ENCODE results near the gene EIF3I.

Gene EIF3I

DNA sequence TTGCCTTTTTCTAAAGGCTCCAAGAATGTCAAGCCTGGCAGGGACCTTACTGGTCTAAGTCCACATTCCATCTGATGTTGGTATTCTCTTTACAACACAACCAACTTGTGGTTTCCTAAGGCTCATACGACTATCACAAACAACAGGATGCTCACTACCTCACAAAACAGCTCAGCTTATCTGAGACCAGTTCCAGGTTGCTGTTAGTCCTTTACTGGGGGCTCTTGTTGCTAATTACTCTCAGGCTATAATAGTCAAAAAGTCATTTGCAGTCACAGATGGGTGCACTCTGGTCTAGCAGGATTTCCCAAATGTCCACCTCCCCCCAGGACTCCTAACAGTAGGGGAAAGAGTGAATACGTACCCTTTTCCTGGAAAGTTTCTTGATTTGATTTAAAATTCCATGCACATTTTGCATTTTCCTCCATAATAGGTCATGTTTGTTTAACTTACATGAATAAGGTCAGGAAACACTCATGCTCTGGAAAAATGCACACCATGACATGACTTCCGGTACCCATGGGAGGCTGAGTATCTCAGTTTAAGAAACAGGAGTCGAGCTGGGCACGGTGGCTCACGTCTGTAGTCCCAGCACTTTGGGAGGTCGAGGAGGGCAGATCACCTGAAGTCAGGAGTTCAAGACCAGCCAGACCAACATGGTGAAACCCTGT is 44.8 kb downstream of the EIF3I start:
- no peak overlapping the region for H3K4me3 ChIP-seq (ENCODE audit: low read depth, low read length)
- no peak for TF ChIP-seq CTCF (IDR thresholded peaks at IDR 0.05; ENCODE audit: low read depth, low read length, missing control alignments)
- DNase-seq (ENCODE audit: low read depth): no peak

DNA sequence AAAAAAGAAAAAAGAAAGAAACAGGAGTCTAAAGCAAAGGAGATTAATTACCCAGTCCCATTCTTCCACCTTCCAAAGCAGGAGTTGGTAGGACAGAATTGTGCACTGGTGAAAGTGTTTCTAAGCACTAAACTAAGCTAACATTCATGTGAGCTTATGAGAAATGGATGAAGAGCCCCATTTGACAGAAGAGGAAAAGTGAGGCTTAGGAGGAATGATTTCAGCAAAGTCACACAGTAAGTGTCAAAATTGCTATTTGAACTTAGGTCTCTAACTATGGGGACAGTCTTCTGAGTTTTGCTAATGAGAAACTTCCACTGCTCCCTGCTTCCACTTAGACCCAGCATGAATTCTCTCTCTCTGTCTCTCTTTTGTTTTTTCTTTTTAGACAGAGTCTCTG is 47.5 kb downstream of the EIF3I start:
- no peak for TF ChIP-seq CTCF (IDR thresholded peaks at IDR 0.05; ENCODE audit: low read depth, low read length, missing control alignments)
- no peak for DNase-seq (ENCODE audit: low read depth)
- H3K4me3 ChIP-seq (ENCODE audit: low read depth, low read length): no peak overlapping the region

DNA sequence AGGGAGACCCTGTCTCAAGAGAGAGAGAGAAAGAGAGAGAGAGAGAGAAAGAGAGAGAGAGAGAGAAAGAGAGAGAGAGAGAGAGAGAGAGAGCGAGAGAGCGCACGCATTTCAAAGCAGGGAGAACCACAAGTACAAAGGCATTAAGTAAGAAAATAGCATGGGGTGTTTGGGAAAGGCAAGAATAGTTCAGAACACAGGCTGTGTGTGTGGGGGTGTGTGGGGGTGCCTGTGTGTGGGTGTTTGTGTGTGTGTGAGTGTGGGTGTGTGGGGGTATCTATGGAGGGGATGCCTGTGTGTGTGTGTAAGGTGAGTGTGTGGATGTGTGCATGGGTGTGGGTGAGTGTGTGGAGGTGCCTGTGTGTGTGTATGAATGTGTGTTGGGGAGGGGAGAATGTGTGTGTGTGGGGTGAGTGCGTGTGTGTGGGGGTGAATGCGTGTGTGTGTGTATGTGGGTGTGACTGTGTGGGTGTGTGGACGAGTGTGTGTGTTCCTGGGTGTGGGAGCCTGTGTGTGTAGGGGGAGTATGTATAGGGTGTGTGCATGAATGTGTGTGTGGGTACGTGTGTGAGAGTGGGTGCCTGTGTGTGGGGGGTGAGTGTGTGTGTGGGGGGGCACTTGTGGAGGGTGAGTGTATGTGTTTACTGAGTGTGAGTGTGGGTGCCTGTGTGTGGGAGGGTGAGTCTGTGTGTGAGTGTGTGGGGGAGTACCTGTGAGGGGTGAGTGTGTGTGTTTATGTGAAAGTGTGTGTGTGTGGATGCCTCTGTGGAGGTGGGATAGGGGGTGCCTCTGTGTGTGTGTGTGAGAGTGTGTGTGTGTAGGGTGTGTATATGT is 50.6 kb downstream of the EIF3I start:
- no peak for DNase-seq (ENCODE audit: low read depth)
- no peak for TF ChIP-seq CTCF (IDR thresholded peaks at IDR 0.05; ENCODE audit: low read depth, low read length, missing control alignments)
- no peak overlapping the region for H3K4me3 ChIP-seq (ENCODE audit: low read depth, low read length)

DNA sequence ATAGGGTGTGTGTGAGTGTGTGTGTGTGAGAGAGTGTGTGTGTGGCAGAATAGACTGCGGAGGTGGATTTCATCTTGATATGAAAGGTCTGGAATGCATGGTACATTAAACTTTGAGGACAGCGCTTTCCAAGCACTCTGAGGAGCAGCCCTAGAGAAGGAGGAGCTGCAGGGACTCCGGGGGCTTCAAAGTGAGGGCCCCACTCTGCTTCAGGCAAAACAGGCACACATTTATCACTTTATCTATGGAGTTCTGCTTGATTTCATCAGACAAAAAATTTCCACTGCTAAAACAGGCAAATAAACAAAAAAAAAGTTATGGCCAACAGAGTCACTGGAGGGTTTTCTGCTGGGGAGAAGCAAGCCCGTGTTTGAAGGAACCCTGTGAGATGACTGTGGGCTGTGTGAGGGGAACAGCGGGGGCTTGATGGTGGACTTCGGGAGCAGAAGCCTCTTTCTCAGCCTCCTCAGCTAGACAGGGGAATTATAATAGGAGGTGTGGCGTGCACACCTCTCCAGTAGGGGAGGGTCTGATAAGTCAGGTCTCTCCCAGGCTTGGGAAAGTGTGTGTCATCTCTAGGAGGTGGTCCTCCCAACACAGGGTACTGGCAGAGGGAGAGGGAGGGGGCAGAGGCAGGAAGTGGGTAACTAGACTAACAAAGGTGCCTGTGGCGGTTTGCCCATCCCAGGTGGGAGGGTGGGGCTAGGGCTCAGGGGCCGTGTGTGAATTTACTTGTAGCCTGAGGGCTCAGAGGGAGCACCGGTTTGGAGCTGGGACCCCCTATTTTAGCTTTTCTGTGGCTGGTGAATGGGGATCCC is 51.4 kb downstream of the EIF3I start:
- no peak for TF ChIP-seq CTCF (IDR thresholded peaks at IDR 0.05; ENCODE audit: low read depth, low read length, missing control alignments)
- no peak for DNase-seq (ENCODE audit: low read depth)
- no peak overlapping the region for H3K4me3 ChIP-seq (ENCODE audit: low read depth, low read length)

GRCh38 chr1:32274646-32275340 is 52.6 kb downstream of the EIF3I start:
- TF ChIP-seq CTCF (IDR thresholded peaks at IDR 0.05; ENCODE audit: low read depth, low read length, missing control alignments): no peak
- DNase-seq (ENCODE audit: low read depth): no peak
- no peak overlapping the region for H3K4me3 ChIP-seq (ENCODE audit: low read depth, low read length)

GRCh38 chr1:32275424-32275823 is 53.2 kb downstream of the EIF3I start:
- no peak overlapping the region for H3K4me3 ChIP-seq (ENCODE audit: low read depth, low read length)
- no peak for DNase-seq (ENCODE audit: low read depth)
- TF ChIP-seq CTCF (IDR thresholded peaks at IDR 0.05; ENCODE audit: low read depth, low read length, missing control alignments): no peak
